Omental fat pad (tissue), 4 donors: ENCODE data around the gene CNTNAP5. TPM values are rescaled to one million over a fixed set of nuclear protein-coding genes. Genes with fewer than 3 reads are reported as not detected.

ENCODE experiments used
- ATAC-seq: fragments of 150-250 bp; one replicate; pipeline ENCODE4 v1.9.1; 2016; ENCODE audit warnings: mild to moderate bottlenecking, moderate library complexity; ENCODE audit not compliant: low FRiP score
- DNase-seq: peaks from one replicate; pipeline ENCODE4 v3.0.0-alpha.2; 2019; ENCODE audit warnings: low spot score
- CTCF ChIP-seq, 3 donors: fragments of 450-650 bp; IDR thresholded peaks; one replicate each; pipeline ENCODE4 v1.5.1; 2016 to 2017; ENCODE audit warnings: antibody characterized with exemption in 3 of 3, mild to moderate bottlenecking in 3 of 3, moderate library complexity in 2 of 3
- total RNA-seq, 4 donors: library from RNA; depleted of rRNA; stranded (reverse); fragments of >200 nt; gene quantifications; one replicate each; pipeline ENCODE4 v1.1.0, GENCODE V29; 2016

CNTNAP5 gene
- total RNA-seq, 4 donors from 2014 or later: not detected

- TF ChIP-seq CTCF (IDR thresholded peaks at IDR 0.05): no peak
- DNase-seq: no peak
- peak; percentile 98 for ATAC-seq
Measured at GRCh38 chr2:124877141-124877577, 852.1 kb downstream of the CNTNAP5 start.

- TF ChIP-seq CTCF (IDR thresholded peaks at IDR 0.05): no peak
- ATAC-seq: no peak
- DNase-seq: no peak
Measured at GRCh38 chr2:124879640-124880039, 854.6 kb downstream of the CNTNAP5 start.

- TF ChIP-seq CTCF (IDR thresholded peaks at IDR 0.05): no peak
- ATAC-seq (no peak), DNase-seq (no peak)
Measured at GRCh38 chr2:124880995-124881394, 855.9 kb downstream of the CNTNAP5 start.

- DNase-seq (no peak), ATAC-seq (no peak)
- no peak for TF ChIP-seq CTCF (IDR thresholded peaks at IDR 0.05)
Measured at GRCh38 chr2:124882423-124882822, 857.3 kb downstream of the CNTNAP5 start.

- no peak for TF ChIP-seq CTCF (IDR thresholded peaks at IDR 0.05)
- no peak for ATAC-seq
Measured at GRCh38 chr2:124883595-124883994, 858.5 kb downstream of the CNTNAP5 start.

GRCh38 chr2:124884315-124884714 is 859.2 kb downstream of the CNTNAP5 start:
- no peak for TF ChIP-seq CTCF (IDR thresholded peaks at IDR 0.05)
- ATAC-seq (no peak), DNase-seq (no peak)

More at GRCh38 chr2:124883595-124883994, 858.5 kb downstream of the CNTNAP5 start:
- no peak for DNase-seq

GRCh38 chr2:124886216-124886615 is 861.1 kb downstream of the CNTNAP5 start:
- DNase-seq (no peak), ATAC-seq (no peak)
- no peak for TF ChIP-seq CTCF (IDR thresholded peaks at IDR 0.05)
